ENCODE measurements around the gene GVQW3.
"Not testable (repeated sequence)": the region's sequence is repeated elsewhere in the genome, so short reads cannot be mapped to it uniquely, and the experiment has no call there.

Gene GVQW3

DNA sequence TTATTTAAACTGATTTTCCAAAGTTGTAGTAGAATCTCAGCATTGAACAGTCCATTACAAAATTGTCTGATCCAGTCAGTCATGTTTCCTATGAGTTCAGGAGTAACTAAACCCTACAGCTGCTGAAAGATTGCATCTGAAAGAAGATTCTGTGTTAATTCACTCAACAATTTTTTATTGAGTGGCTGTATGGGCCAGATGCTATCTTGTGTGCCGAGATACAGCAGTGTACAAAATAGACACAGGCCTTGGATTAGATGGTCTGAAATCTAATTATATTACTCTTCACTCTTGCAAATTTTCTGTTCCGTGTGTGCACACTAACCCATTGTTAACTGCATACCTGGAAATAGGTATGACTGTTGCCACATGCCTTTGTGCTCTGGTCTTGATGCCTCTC, 7.3 kb downstream of the GVQW3 start:
- DNase-seq, result no peak

DNA sequence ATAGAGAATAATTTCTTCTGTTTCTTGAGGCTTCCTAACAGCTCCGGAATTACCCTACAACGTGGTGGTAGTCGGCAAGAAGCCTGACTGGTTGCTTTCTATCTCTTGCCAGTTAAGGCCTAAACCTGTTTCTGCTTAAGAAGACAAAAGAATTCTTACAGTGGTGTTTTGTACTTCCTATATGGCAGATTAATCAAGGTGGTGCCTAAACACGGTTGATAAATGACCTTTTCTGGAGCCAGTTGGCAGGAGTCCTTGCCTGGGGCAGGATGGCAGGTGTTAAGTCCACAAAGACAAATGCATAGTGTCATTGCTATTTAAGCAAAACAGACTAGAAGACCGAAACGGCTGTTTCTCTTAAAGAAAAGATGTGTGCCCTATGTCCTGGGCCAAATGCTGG, 9.9 kb downstream of the GVQW3 start:
- DNase-seq, result no peak

DNA sequence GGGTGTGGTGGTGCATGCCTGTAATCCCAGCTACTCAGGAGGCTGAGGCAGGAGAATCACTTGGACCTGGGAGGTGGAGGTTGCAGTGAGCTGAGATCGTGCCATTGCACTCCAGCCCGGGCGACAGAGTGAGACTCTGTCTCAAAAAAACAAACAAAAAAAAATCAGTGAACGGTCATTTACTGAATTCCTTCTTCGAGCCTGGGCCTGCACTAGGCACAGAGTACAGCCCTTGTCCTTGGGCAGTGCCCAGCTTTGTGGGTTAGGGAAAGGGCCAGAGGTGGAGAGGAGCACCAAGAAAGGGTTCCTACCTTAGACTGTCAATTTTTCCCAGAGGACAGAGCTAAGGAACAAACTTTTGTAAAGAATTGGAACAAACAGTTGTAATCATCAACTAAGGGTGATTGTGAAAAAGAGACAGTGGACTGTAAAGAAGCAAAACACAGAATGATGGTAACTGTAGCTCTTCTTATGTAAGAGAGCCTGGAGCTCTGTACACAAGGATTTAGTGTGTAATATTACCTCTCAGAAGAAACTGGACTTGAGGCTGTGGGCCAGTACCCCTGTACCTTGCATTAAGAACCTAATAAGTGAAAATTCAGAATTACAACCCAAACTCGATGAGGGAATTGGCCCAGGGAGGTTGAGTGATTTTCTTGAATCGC, 10.8 kb downstream of the GVQW3 start:
- DNase-seq, result no peak

DNA sequence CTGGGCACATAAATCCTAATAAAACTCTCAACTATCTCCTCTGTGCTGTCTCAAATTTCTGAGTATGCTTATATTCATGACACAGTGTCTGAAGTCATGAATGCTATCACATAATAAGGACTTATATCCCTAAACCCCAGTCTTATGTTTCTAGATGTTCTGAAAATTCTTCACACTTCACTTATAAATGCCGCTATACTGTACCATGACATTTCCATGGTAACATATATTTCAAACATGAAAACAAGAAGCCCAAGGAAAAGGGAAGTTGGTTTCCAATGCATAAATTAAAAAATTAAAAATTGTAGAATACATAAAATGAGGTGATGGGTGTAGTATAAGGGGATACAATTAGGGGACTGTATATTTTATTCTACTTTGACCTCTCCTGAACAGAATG, 11.7 kb downstream of the GVQW3 start:
- no peak for DNase-seq

DNA sequence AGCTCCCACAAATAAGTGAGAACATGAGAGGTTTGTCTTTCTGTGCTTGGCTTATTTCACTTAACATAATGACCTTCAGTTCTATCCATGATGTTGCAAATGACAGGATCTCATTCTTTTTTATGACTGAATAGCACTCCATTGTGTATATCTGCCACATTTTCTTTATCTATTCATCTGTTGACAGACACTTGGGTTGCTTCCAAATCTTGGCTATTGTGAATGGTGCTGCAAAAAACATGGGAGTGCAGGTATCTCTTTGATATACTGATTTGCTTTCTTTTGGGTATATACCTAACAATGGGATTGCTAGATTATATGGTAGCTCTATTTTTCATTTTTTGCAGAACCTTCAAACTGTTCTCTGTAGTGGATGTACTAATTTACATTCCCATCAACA, 13.3 kb downstream of the GVQW3 start:
- no peak for DNase-seq

DNA sequence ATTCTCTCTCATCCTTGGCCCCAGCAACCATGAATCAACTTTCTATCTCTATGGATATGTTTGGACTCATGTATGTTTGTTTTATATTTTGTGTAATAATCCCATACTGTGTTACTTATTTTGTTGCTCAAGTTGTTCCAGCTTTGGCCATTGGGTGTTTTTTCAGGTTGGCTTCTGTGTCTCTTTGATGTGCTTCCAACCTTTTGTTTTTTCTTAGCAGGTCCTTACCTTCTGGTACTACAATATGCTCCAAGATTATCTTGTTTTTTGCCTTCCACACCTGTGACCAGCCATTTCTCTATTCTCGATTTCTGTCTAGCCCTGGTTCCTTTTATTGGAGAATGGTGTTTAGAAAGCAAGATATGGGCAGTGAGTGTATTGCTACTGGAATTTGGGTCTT, 14.2 kb downstream of the GVQW3 start:
- no peak for DNase-seq

DNA sequence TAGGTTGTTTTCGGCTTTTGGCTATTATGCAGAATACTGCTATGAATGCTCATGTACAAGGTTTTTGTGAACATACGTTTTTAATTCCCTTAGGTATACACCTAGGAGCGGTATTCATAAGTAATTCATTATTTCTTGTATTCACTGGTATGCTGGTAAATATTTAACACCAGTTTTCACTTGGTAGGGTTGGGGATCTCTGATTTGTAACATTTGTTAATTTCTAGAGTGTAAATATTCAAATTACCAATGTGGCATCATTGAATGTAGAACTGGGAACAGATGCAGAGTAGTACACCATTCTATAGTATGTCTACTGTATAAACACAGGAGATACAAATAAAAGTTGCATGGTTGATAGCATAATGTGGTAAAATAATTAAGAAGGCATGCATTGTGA, 16.3 kb downstream of the GVQW3 start:
- DNase-seq, result no peak

DNA sequence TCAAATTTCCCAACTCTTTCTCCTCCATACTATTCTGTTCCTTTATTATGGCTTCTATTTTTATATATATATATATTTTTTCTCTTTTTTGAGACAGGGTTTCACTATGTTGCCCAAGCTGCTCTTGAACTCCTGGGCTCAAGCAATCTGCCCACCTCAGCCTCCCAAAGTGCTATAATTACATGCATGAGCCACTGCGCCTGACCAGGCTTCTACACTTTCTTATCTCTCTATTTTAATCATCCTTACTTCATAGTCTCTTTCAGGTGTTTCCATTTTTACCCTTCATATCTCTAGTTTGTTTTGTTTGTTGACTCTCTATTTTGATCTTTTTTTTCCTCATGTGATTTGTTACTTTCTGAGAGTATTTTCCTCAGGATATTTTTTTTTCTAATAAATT, 19.8 kb downstream of the GVQW3 start:
- no peak for DNase-seq

DNA sequence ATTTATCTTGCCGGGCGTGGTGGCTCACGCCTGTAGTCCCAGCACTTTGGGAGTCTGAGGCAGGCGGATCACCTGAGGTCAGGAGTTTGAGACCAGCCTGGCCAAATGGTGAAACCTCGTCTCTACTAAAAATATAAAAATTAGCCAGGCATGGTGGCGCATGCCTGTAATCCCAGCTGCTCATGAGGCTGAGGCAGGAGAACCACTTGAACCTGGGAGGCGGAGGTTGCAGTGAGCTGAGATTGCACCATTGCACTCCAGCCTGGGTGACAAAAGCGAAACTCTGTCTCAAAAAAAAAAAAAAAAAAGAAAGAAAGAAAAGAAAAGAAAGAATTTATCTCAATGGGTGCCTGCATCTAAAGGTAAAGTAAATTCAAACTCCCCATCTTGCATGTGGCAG, 20.4 kb downstream of the GVQW3 start:
- not testable (repeated sequence) for DNase-seq

DNA sequence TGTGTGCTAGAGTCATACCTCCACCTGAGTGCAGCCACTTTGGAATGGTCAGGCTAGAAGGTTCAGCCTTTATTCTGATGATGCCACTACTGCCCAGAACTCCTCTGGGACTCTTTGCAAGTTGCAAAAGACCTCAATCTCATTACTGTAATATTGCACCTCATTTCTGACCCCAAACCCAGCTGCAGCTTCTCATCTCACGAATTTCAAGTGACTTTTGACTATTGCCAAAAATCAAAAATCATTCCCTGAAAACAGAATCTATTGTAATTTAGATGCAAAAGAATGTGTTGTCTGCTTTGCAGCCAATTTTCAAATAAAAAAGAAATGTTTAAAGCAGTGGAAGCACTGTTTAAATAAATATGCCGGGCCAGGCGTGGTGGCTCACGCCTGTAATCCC, 25.2 kb downstream of the GVQW3 start:
- no peak for DNase-seq

DNA sequence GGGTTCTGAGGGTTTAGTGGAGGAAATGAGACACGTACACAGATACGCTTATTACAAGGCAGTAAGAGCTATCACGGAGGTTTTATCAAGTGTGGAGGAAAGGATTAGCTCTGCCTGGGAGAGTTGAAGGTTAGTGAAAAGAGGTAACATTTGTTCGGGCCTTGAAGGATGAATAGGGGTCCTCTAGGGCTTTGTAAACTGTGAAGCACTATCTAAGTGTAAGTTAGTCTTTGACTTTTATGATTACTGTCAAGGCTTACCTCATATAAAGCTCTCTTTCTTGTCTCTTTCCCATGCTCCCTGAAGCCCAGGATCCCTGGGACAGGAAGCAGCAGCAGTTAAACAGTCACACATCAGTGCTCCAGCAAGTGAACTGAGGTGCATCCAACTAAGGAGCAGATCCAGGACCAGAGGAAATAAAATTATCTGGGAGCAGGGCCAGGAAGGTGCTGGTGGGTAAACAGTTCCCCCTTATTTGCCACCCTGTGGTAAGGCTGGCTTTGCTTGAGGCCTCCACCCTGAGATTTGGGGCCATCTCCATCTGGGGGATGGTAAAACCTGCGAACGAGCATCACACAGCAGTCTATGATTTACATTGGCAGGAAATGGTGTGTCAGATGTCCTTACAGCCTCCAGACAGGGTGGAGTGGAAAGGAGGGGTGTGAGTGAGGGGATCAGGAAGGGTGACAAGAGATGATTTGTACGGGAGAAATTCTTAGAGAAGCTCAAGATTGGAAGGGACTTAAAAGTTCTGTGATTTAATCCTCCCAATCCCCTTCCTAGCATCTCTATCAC, 27.2 kb downstream of the GVQW3 start:
- DNase-seq, result no peak

DNA sequence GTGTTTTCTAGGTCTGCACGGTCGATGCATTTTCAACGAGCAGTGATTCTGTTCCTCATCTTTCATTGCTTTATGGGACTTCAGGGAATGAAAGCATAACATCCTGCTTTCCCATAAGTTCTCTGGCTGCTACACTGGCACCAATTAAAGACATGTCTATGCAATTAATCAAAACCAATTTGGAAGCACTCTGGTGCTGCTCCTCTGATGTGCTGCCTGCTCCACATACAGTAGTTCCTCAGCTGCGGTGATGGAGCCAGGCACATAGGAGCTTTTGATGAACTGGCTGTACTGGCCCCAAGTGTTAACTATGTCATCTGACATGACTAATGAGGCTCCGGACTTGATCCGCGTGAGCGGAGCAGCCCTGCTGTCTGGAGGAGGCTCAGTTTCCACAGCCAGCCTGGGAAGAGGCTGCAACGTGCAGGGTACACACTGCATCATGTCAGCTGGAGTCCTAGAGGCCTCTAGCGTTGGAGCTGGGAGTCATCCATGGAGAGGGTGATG, 29.8 kb downstream of the GVQW3 start:
- DNase-seq, result peak; percentile 1

DNA sequence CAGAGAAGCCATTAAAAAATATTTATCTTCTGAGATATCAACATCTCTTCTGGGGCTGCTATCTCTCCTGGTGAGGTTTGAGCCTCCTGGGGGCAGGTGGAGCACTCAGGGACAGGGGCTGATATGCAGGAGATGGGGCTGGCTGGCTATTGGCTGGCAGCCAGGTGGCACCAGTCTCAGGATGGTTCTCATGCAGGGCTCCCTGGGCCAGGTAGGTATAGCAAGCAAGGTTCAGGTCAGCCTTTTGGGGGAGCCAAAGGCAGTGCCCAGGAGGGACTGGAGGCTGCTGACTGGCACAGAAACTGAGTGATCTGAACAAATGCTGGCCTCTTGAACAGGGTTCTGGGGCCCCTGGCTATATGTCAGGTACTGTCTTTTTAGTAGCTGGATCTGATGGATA, 34.0 kb downstream of the GVQW3 start:
- no peak for DNase-seq

DNA sequence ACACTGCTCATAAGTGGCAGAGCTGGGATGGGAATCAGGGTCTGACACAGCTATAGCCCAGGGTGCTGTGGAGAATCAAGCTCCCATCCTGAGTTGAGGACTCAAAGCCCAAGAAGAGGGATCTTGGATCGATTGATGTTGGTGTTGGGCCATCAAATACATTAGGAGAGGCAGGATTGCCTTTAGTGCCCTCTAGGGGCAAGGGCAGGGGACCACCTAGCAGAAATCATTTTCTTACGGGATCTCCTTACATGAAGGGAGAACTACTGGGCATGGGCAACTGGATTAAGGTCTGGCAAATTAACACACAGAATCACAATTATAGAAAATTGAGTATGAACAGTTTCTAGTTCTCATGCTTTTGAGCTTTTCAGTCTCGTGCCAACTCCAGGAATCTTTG, 38.8 kb downstream of the GVQW3 start:
- no peak for DNase-seq

DNA sequence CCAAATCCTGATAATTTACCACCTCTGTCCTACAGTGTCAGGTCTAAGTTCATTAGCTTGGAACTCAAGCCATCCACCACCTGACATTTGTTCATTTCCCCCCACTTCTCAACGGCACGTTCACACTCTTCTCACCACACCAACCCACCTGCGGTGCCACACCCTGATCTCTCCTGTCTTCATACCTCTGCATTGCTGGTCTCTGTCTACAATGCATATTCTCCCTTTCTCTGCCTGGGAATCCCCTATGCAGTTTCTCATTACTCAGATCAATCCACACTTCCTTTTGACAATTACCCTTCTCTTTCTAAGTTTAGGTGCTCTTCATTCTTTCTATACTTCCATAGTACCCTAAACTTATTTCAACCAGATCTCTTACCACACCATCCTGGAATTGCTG, 43.3 kb downstream of the GVQW3 start:
- no peak for DNase-seq

DNA sequence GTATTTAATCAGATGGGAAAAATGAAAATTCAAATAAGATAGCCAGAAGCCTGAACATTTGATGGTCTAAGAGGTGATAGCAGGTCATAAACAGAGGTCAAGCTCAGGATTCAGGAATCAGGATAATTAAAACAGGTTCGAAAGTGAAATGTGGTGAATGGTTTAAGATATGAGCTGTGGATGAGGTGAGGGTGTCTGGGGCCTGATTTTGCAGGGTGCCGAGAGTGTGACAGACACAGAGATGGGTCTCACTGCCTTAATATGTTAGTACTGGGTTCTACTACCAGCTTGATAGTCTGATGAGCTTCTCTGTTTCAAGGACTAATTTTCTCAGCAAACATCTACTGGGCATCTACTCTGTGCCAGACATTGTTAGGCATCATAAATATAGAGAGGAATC, 43.8 kb downstream of the GVQW3 start:
- DNase-seq, result no peak

DNA sequence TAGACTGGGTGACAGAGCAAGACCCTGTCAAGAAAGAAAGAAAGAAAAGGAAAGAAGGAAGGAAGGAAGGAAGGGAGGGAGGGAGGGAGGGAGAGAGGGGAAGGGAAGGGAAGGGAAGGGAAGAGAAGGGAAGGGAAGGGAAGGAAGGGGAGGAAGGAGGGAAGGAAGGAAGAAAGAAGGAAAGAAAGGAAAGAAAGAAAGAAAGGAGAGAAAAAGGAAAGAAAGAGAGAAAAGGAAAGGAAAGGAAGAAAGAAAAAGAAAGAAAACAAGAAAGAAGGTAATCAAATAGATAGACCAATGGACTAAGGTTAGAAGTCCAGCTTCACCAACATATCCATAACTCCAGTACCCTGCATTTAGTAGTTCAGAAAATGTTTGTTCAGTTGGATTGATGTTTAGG, 45.5 kb downstream of the GVQW3 start:
- no peak for DNase-seq

DNA sequence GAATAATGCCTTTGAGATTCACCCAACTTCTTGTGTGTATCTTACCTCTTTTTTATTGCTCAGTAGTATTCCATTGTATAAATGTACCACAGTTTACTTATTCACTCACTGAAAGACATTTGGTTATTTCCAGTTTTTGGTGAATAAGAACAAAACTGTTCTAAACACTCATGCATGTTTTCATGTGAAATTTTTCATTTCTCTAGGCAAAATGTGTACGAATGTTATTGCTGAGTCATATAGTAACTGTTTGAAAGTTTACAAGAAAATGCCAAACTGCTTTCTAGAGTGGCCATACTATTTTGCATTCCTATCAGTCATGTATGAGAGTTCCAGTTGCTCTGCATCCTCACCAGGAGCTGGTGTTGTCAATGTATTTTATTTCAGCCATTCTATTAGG, 54.9 kb downstream of the GVQW3 start:
- no peak for DNase-seq

DNA sequence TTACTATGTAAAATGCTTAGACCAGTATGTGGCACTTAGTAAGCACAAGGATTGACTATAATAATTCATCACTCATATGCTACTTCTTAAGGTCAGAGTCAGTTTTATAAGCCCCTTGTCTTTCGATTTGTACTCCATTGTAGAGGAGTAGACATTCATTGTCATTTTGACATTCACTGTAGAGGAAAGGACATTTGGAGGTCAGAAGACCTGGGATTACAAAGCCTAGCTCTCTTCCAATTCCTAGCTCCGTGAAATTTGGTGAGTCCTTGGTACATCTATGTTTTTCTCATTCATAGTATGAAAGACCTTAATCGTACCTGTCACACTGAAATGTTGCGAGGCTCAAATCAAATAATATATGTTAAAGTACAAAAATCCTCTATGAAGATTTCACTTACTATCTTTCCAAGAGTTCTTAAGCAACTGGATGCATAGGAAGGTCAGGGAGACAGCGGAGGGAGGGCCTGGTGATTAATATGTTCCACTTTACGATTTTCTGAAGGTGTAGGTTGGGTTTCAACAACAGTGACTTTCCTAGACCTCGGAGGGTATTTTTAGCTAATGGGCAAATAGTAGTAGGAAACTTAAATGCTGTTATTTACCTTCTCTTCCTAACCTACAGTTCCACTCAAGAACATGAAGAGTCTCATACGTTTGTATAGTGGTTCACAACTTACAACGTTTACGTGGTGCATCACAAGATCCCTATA, 62.3 kb downstream of the GVQW3 start:
- DNase-seq, result no peak

DNA sequence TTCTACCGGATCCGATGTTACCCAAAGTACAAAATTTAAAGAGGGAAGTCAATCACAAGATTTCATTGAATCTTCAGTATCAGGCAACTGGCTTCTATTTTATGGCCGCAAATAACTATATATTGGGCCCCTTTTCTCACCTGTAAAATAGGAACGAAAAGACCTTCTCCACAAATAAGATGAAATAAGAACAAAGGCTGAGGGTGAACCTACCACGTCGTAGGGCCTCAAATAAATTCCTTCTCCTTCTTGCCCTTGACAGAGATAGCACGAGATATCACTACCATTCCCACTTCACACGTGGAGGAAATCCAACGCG, 62.9 kb downstream of the GVQW3 start:
- DNase-seq, result no peak

DNA sequence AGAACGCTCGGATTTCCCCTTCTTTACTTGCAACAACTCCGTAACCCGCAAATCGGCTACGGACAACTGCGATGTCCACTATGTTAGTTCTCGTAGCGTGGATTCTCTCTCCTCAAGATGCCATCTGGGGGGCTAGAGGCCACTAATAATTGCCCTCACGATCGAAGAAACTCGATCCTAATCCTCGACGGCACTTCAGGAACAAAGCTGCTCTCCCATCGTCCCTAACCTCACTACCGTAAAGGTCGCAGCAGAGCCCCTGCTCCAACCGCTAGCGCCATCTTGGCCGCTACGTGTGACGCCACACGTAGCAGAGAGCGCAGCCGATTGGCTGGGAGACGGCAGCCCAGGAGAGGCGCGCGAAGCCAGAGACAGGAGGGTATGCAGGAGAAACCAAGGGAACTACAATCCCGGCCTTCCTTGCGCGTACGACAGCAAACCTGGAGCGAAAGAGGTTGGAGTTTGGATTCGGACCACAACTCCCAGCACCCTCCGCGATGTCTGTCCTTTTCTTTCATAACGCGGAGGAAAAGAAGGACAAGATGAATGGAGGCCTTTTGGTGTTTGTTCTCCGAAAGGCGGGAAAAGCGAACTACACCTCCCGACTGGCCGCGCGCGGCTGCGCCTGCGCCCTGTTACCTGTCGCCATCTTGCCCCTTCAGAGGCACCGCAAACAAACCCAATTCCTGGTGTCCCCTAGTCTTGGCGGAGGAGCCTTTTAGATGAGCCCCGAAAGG, 63.4 kb downstream of the GVQW3 start, which contains the start of gene EMSY:
Gene EMSY, plus strand, starts transcription at position 635 of the 737 bp plus-strand sequence. CDS start 1,921 bp downstream, outside the sequence.
- DNase-seq, result peak; percentile 100

DNA sequence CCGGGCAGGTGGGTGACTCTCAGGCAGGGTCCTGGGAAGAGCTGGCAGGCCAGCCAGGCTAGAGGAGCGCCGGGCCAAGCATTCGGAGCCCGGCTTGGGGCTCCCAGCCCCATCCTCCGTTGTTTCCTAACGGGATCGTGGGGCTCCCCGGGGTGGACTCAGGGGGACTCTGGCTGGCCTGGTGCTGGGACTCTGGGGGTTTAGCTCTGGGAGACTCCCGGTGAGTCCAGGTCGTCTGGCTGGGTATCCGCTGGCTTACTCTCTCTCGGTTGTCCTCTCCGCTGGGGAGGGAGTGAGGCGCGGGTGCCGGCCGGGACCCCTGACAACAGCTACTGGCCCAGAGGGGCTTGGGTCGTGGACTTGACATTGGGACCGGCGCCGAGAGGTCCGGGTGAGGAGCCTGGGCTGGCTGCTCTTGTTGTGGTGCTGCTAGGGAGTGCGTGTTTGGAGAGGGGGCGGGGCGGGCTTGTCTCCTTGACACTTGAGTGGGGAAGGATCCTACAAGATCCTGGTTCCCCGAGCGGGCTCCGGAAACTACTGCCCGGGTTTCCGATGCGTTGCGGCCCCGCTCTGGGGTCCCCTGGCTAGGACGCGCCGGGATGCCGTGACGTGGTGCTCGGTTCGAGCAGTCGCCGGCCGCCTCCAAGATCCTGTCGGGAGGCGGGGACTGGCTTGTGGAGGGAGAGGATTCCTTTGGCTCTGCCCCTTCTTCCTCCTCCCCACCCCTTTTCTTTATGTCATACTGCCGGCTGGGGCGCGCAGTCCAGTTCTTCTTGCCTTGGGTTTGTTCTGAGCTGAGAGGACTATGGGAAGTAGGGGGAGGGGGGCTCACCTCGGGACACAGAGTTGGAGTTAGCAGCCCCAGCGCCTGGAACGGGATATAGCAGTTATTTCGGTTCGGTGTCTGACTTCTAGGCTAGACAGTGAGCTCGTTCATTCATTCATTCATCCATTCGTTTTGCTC, 64.3 kb downstream of the GVQW3 start:
- DNase-seq, result peak; percentile 90
